Caco-2 (cell line): ENCODE results near the gene CLEC1B. TPM values are rescaled to one million over a fixed set of nuclear protein-coding genes. Genes with fewer than 3 reads are reported as not detected.

Experiments used
- BruUV-seq: library from RNA; stranded (reverse); fragments of 400-500 nt; replicated peaks from 2 replicates; lab custom pipeline; 2021; lab: Mats Ljungman, UMichigan
- CTCF ChIA-PET: fragments of 300-600 bp; sonication (Branson Sonifier 250); formaldehyde crosslinking; loops from one replicate; lab custom pipeline; 2022; ENCODE audit warnings: antibody characterized with exemption; lab: Charles Lee
- POLR2A ChIA-PET: fragments of 300-600 bp; sonication (Branson Sonifier 250); formaldehyde crosslinking; loops from one replicate; lab custom pipeline; 2022; ENCODE audit warnings: antibody characterized with exemption; lab: Charles Lee
- DNase-seq, 2 experiments: peaks; one replicate each; pipeline versions ENCODE4 v3.0.0 to v3.0.0-alpha.2; 2020 to 2022
- H3K27me3 ChIP-seq: replicated peaks from 2 replicates; pipeline ENCODE4 v1.6.0; 2011; ENCODE audit warnings: low read length; ENCODE audit not compliant: control insufficient read depth, insufficient read depth
- H3K36me3 ChIP-seq: 2 replicates; pipeline ENCODE4 v1.5.1; 2011; ENCODE audit warnings: low read length; ENCODE audit not compliant: control insufficient read depth, insufficient read depth
- H3K4me1 ChIP-seq: fragments of 250-450 bp; sonication (Bioruptor Pico); 2 replicates; pipeline ENCODE4 v1.5.1; 2020; ENCODE audit warnings: mild to moderate bottlenecking
- H3K4me3 ChIP-seq: 2 replicates; pipeline ENCODE4 v1.5.1; 2011; ENCODE audit warnings: low read depth, mild to moderate bottlenecking, control low read depth, low read length
- H3K9me3 ChIP-seq: fragments of 250-450 bp; sonication (Bioruptor Pico); 2 replicates; pipeline ENCODE4 v1.5.1; 2020; ENCODE audit warnings: mild to moderate bottlenecking, moderate library complexity
- H3K27ac Mint-ChIP-seq: one replicate; pipeline ENCODE4 v1.8.0; 2022; ENCODE audit warnings: mixed read lengths; ENCODE audit not compliant: unreplicated experiment
- H3K27me3 Mint-ChIP-seq: one replicate; pipeline ENCODE4 v1.8.0; 2022; ENCODE audit warnings: mixed read lengths; ENCODE audit not compliant: insufficient read depth, unreplicated experiment
- H3K36me3 Mint-ChIP-seq: one replicate; pipeline ENCODE4 v1.8.0; 2022; ENCODE audit warnings: mild to moderate bottlenecking, mixed read lengths; ENCODE audit not compliant: insufficient read depth, unreplicated experiment
- H3K4me1 Mint-ChIP-seq: one replicate; pipeline ENCODE4 v1.8.0; 2022; ENCODE audit warnings: low read depth, mixed read lengths; ENCODE audit not compliant: unreplicated experiment
- H3K4me3 Mint-ChIP-seq: one replicate; pipeline ENCODE4 v1.8.0; 2022; ENCODE audit warnings: mild to moderate bottlenecking, moderate library complexity, mixed read lengths; ENCODE audit not compliant: unreplicated experiment
- H3K9me3 Mint-ChIP-seq: one replicate; pipeline ENCODE4 v1.8.0; 2022; ENCODE audit warnings: mixed read lengths; ENCODE audit not compliant: unreplicated experiment
- CTCF ChIP-seq, 2 experiments: fragments of 200-600 bp in 1 of 2; IDR thresholded peaks; 1 replicate in 1 of 2; 2 replicates in 1 of 2; pipeline versions ENCODE4 v1.5.1 to v1.8.0; 2011 to 2022; ENCODE audit warnings: antibody characterized with exemption in 1 of 2, control low read depth in 1 of 2, inconsistent platforms in 1 of 2, low read depth in 1 of 2, low read length in 1 of 2, mild to moderate bottlenecking in 1 of 2, moderate library complexity in 1 of 2; ENCODE audit not compliant: insufficient read depth in 1 of 2, severe bottlenecking in 1 of 2, unreplicated experiment in 1 of 2
- intact Hi-C: fragments of 100-400 bp; cut with micrococcal nuclease; formaldehyde crosslinking; loops from one replicate; pipeline ENCODE4 v1.10.0; 2022; ENCODE audit not compliant: unreplicated experiment
- total RNA-seq: library from RNA; stranded (reverse); gene quantifications from 2 replicates; pipeline ENCODE4 v1.2.3, GENCODE V29; 2022

The CLEC1B gene
- total RNA-seq, 1 experiment from 2014 or later: not detected

- POLR2A ChIA-PET: no interaction called here
- intact Hi-C loops: no loop called here
- no peak for TF ChIP-seq CTCF (IDR thresholded peaks at IDR 0.05; ENCODE audit: insufficient read depth in 1 of 2, low read depth in 1 of 2, low read length in 1 of 2, severe bottlenecking in 1 of 2, unreplicated experiment in 1 of 2)
- no TSS peak for BruUV-seq
- H3K27me3 Mint-ChIP-seq: peaks cover 20% of the 10 kb centered on the region
- H3K4me1 Mint-ChIP-seq: no peaks in the 10 kb centered on the region
- no peaks in the 10 kb centered on the region for H3K4me1 ChIP-seq
- H3K9me3 ChIP-seq: no peaks in the 10 kb centered on the region
- no peak for DNase-seq
- H3K36me3 Mint-ChIP-seq: no peaks in the 10 kb centered on the region
- CTCF ChIA-PET: no interaction called here
- H3K4me3 Mint-ChIP-seq: no peak overlapping the region
- no peak overlapping the region for H3K4me3 ChIP-seq
- no peaks in the 10 kb centered on the region for H3K9me3 Mint-ChIP-seq
- no peaks in the 10 kb centered on the region for H3K27me3 ChIP-seq
- no peaks in the 10 kb centered on the region for H3K36me3 ChIP-seq
- H3K27ac Mint-ChIP-seq: no peak overlapping the region
Measured at GRCh38 chr12:9944391-9944790, 54.5 kb downstream of the CLEC1B start.

- Mint-ChIP-seq H3K36me3 (no peaks in the 10 kb centered on the region), H3K4me1 (no peaks in the 10 kb centered on the region), H3K27me3 (peaks cover 21% of the 10 kb centered on the region), H3K27ac (no peak overlapping the region), H3K4me3 (no peak overlapping the region), H3K9me3 (no peaks in the 10 kb centered on the region)
- no peak for DNase-seq
- intact Hi-C loops: no loop called here
- ChIA-PET POLR2A (no interaction called here), CTCF (no interaction called here)
- TF ChIP-seq CTCF (IDR thresholded peaks at IDR 0.05; ENCODE audit: insufficient read depth in 1 of 2, low read depth in 1 of 2, low read length in 1 of 2, severe bottlenecking in 1 of 2, unreplicated experiment in 1 of 2): no peak
- BruUV-seq: no TSS peak
- no peaks in the 10 kb centered on the region for H3K9me3 ChIP-seq
- no peak overlapping the region for H3K4me3 ChIP-seq
- no peaks in the 10 kb centered on the region for H3K27me3 ChIP-seq
- H3K36me3 ChIP-seq: no peaks in the 10 kb centered on the region
- no peaks in the 10 kb centered on the region for H3K4me1 ChIP-seq
Measured at GRCh38 chr12:9943240-9943639, 55.7 kb downstream of the CLEC1B start.

Other genes with a start within 250 kb of the CLEC1B start
- gene CD69, start 238.2 kb downstream of the CLEC1B start, total RNA-seq: not detected in 2 replicates
- not detected in 2 replicates for gene KLRF1, start 171.6 kb downstream of the CLEC1B start, total RNA-seq
- not detected in 2 replicates for gene CLEC2B, start 129.8 kb downstream of the CLEC1B start, total RNA-seq
- gene KLRF2, start 117.6 kb downstream of the CLEC1B start, total RNA-seq: not detected in 2 replicates
- gene CLEC2A, start 66.8 kb downstream of the CLEC1B start, total RNA-seq: not detected in 2 replicates
- not detected in 2 replicates for gene CLEC12A, start 27.7 kb downstream of the CLEC1B start, total RNA-seq
- gene CLEC12B, start 11.5 kb upstream of the CLEC1B start, total RNA-seq: not detected in 2 replicates
- not detected in 2 replicates for gene CLEC9A, start 31.6 kb upstream of the CLEC1B start, total RNA-seq
- gene CLEC1A, start 99.9 kb upstream of the CLEC1B start, total RNA-seq: not detected in 2 replicates
- not detected in 2 replicates for gene CLEC7A, start 131.1 kb upstream of the CLEC1B start, total RNA-seq
- 176 and 183 TPM in 2 replicates for gene OLR1, start 173.0 kb upstream of the CLEC1B start, total RNA-seq
- 41.8 and 46.0 TPM in 2 replicates for gene TMEM52B, start 179.9 kb upstream of the CLEC1B start, total RNA-seq
- gene GABARAPL1, start 213.8 kb upstream of the CLEC1B start, total RNA-seq: 106 TPM in 2 replicates